ENCODE results near the gene IL17C.

The IL17C gene, protein sequence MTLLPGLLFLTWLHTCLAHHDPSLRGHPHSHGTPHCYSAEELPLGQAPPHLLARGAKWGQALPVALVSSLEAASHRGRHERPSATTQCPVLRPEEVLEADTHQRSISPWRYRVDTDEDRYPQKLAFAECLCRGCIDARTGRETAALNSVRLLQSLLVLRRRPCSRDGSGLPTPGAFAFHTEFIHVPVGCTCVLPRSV

DNA sequence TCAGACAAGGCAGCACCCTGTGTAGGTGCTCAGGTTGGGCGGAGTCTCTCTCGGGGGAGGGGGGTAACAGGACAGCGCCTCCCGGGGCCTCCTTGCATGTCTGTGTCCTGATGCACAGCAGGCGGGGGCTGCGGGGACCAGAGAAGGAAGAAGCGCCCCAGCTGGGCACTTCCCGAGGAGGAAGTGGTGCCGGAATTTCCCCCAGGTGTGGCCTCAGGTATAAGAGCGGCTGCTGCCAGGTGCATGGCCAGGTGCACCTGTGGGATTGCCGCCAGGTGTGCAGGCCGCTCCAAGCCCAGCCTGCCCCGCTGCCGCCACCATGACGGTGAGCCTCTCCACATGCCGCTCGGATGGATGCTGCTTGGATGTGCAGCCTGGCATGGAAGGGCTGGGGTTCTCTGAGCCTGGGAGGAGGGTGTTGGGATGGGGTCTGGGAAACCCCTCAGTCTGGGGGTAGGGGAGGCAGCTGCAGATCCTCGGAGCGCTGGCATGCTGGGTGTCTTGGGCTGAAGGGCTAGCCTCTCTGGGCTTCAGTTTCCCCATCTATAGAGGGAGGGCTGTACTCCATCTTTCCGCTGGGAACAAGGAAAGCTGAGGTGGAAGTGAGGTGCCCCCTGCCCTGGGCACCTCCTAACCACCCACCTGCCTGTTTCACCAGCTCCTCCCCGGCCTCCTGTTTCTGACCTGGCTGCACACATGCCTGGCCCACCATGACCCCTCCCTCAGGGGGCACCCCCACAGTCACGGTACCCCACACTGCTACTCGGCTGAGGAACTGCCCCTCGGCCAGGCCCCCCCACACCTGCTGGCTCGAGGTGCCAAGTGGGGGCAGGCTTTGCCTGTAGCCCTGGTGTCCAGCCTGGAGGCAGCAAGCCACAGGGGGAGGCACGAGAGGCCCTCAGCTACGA lies at the start of gene IL17C:
Gene IL17C (plus strand): TSS at position 250 of the 908 bp plus-strand sequence. CDS start 70 bp downstream, at position 320.
- in situ Hi-C loops (cut with HindIII; ENCODE audit: low pct_unique_long_range_greater_than_20kb, low sequenced_read_pairs) = no loop called here
- no peak for TF ChIP-seq JUND (IDR thresholded peaks at IDR 0.05; ENCODE audit: low read depth)
- peak; percentile 54 to 63 for DNase-seq (ENCODE audit: low read depth in 1 of 2, low spot score in 1 of 2)

DNA sequence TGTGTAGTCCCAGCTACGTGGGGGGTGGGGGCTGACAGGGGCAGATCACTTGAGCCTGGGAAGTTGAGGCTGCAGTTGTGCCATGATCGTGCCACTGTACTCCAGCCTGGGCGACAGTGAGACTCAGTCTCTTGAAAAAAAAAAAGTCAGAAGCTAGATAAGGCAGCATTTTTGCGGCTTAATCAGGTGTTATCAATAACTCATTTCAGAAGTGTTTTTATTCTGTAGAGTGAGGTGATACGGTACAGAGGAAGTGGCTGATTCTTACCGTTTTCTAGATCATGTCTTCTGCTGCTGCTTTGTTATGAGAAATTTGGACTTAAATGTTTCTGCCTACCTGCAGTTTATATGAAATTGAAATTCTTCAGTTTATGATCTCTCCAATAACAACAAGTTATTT lies 49.6 kb upstream of the IL17C start:
- in situ Hi-C loops (cut with HindIII; ENCODE audit: low pct_unique_long_range_greater_than_20kb, low sequenced_read_pairs) = no loop called here
- DNase-seq (ENCODE audit: low read depth in 1 of 2, low spot score in 1 of 2) = no peak
- no peak for TF ChIP-seq JUND (IDR thresholded peaks at IDR 0.05; ENCODE audit: low read depth)

DNA sequence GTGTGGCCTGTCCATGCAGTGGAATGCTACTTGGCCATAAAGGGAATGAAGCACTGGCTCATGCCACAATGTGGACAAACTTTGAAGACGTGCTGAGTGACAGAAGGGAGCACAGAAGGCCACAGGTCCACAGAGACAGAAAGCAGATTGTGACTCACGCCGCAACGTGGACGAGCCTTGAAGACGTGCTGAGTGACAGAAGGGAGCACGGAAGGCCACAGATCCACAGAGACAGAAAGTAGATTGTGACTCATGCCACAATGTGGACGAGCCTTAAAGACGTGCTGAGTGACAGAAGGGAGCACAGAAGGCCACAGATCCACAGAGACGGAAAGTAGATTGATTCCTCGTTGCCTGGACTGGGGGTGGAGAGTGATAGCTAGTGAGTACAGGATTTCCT lies 48.9 kb upstream of the IL17C start:
- TF ChIP-seq JUND (IDR thresholded peaks at IDR 0.05; ENCODE audit: low read depth) = no peak
- no peak for DNase-seq (ENCODE audit: low read depth in 1 of 2, low spot score in 1 of 2)
- in situ Hi-C loops (cut with HindIII; ENCODE audit: low pct_unique_long_range_greater_than_20kb, low sequenced_read_pairs) = no loop called here

DNA sequence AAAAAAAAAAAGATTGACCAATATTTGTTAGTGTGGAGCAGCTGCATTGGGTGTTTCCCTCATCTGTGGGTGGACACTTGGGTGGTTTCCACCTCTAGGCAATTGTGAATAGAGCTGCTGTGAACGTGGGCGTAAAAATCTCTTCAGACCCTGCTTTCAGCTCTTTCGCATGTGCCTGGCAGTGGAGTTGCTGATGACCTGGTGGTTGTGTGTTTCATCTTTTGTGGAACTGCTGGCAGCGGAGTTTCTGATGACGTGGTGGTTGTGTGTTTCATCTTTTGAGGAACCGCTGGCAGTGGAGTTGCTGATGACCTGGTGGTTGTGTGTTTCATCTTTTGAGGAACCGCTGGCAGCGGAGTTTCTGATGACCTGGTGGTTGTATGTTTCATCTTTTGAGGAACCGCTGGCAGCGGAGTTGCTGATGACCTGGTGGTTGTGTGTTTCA lies 46.8 kb upstream of the IL17C start:
- no peak for DNase-seq (ENCODE audit: low read depth in 1 of 2, low spot score in 1 of 2)
- in situ Hi-C loops (cut with HindIII; ENCODE audit: low pct_unique_long_range_greater_than_20kb, low sequenced_read_pairs) = no loop called here
- no peak for TF ChIP-seq JUND (IDR thresholded peaks at IDR 0.05; ENCODE audit: low read depth)

DNA sequence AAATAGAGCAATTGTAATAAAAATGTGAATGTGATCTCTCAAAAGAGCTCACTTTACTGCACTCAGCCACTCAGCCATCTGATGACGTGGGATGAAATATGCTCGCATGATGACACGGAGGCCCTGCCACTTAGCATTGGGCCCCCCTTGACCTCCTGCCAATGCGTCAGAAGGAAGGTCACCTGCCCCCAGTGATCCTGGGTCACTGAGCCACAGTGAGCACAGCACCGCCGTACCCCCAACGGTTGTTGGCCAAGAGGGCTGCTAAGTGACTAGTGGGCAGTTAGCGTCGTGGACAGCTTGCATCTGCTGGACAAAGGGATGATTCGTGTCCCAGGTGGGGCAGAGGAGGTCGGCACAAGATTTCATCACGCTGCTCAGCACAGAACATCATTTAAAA lies 45.3 kb upstream of the IL17C start:
- TF ChIP-seq JUND (IDR thresholded peaks at IDR 0.05; ENCODE audit: low read depth) = no peak
- in situ Hi-C loops (cut with HindIII; ENCODE audit: low pct_unique_long_range_greater_than_20kb, low sequenced_read_pairs) = no loop called here

DNA sequence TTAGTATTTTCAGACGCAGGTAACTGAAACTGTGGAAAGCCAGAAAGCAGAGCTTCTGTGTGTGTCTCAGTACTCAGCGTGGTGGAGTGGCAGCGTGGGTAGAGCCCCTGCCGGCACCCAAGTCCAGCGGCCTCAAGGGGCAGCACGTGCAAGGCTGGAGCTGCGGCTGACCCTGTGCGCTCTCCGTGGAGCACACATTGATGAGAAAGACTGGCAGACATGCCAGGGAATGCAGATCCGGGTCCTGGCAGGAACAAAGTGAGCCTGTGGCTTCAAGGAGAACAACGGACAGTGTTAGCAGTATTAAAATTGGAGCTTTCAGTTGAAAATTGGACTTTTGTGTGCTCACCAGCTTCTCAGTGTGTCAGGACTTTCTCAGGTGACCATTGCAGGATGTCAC lies 44.9 kb upstream of the IL17C start:
- TF ChIP-seq JUND (IDR thresholded peaks at IDR 0.05; ENCODE audit: low read depth) = no peak
- in situ Hi-C loops (cut with HindIII; ENCODE audit: low pct_unique_long_range_greater_than_20kb, low sequenced_read_pairs) = no loop called here
- no peak for DNase-seq (ENCODE audit: low read depth in 1 of 2, low spot score in 1 of 2)

More for the DNA sequence above, 45.3 kb upstream of the IL17C start:
- DNase-seq (ENCODE audit: low read depth in 1 of 2, low spot score in 1 of 2) = no peak

DNA sequence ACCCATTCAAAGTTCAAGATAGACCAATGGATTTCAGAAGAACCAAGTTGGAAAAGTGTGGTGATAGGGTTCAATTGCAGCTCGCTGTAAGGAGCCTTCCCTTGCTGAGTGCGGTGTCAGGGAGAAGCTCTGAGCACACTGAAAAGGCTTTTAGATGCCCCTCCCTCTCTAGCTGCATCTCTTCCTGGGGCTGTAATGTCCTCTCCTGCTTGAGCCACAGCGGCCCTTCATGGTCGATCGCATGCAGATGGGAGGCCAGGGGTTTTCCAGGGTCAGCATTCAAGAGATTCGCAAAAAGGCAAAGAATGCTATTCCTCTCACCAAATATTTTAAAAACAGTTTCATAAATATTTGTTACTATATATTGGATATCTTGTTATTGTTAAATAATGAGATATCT lies 44.5 kb upstream of the IL17C start:
- DNase-seq (ENCODE audit: low read depth in 1 of 2, low spot score in 1 of 2) = no peak
- no peak for TF ChIP-seq JUND (IDR thresholded peaks at IDR 0.05; ENCODE audit: low read depth)
- in situ Hi-C loops (cut with HindIII; ENCODE audit: low pct_unique_long_range_greater_than_20kb, low sequenced_read_pairs) = no loop called here

DNA sequence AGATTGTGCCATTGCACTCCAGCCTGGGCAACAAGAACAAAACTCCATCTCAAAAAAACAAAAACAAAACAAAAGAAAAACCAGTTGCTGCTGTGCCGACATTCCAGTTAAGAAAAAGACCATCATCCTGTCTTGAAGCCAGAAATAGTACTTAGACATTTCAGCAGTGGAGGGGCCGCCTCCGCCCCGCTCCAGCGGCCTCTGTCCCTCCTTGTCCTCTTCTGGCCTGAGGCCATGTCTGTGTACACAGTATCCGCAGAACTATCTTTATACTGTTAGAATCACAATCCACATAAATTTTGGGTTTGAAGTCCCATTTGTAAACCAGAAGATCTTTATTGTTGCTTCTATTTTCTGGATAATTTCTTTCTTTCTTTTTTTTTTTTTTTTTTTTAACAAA lies 43.3 kb upstream of the IL17C start:
- DNase-seq (ENCODE audit: low read depth in 1 of 2, low spot score in 1 of 2) = no peak
- in situ Hi-C loops (cut with HindIII; ENCODE audit: low pct_unique_long_range_greater_than_20kb, low sequenced_read_pairs) = no loop called here
- TF ChIP-seq JUND (IDR thresholded peaks at IDR 0.05; ENCODE audit: low read depth) = no peak

DNA sequence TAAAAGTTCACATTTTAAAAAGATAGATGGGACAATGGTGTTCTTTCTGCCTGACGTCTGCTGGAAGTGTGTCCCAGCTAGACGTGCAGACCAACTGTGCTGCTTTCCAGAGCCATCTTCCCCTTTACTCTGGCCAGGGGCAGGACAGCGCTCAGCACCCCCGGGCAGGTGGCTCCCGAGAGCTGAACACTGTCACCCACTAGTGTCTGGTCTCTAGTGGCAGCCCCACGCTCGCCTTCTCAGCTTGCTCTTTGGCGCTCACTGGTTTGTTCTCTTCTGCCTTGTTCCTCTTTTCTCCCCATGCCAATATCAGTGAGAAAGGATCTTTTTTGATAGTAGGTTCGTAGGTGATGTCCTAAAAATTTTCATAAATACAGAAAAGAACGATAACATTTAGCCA lies 42.5 kb upstream of the IL17C start:
- no peak for DNase-seq (ENCODE audit: low read depth in 1 of 2, low spot score in 1 of 2)
- TF ChIP-seq JUND (IDR thresholded peaks at IDR 0.05; ENCODE audit: low read depth) = no peak
- in situ Hi-C loops (cut with HindIII; ENCODE audit: low pct_unique_long_range_greater_than_20kb, low sequenced_read_pairs) = no loop called here

DNA sequence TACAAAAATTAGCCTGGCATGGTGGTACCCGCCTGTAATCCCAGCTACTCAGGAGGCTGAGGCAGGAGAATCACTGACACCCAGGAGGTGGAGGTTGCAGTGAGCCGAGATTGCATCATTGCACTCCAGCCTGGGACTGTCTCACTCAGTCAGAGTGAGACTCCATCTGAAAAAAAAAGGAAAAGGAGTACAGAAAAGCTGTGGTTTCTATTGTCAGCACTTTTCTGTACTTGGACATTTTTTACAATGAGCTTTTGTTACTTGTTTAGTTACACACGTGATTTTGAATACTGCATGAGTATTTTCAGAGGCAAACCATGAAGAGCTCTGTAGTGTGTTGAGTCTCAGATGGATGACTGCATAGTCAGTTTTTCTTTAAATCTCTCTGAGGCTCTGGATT lies 41.9 kb upstream of the IL17C start:
- no peak for DNase-seq (ENCODE audit: low read depth in 1 of 2, low spot score in 1 of 2)
- in situ Hi-C loops (cut with HindIII; ENCODE audit: low pct_unique_long_range_greater_than_20kb, low sequenced_read_pairs) = no loop called here

DNA sequence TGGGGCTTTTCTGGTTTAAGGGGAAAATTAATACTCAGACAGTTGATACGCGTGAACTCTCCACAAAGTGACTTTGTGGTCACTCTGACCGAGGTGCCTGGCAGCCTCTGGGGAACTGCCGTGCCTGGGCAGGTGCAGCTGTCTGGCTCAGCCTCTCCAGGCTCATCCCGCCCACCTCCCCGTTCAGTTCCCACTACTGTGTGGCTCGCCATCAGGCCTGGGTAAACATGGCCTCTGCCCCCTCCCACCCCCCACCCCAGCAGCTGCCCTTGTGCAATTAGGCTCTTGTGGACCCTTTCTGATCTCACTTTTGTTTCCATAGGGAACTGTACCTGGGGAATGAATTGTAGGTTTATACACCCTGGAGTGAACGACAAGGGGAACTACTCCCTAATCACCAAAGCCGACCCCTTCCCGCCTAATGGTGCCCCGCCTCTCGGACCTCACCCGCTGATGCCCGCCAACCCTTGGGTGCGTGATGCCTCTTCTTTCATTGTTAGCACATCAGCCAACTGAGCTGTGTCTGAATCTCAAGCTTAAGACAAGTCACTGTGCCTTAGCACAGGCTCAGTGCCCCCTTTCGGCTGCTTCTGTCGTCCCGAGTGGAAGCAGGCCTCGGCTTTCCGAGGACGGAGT lies 40.4 kb upstream of the IL17C start:
- DNase-seq (ENCODE audit: low read depth in 1 of 2, low spot score in 1 of 2) = no peak
- TF ChIP-seq JUND (IDR thresholded peaks at IDR 0.05; ENCODE audit: low read depth) = no peak
- in situ Hi-C loops (cut with HindIII; ENCODE audit: low pct_unique_long_range_greater_than_20kb, low sequenced_read_pairs) = no loop called here

More for the DNA sequence above, 41.9 kb upstream of the IL17C start:
- no peak for TF ChIP-seq JUND (IDR thresholded peaks at IDR 0.05; ENCODE audit: low read depth)

DNA sequence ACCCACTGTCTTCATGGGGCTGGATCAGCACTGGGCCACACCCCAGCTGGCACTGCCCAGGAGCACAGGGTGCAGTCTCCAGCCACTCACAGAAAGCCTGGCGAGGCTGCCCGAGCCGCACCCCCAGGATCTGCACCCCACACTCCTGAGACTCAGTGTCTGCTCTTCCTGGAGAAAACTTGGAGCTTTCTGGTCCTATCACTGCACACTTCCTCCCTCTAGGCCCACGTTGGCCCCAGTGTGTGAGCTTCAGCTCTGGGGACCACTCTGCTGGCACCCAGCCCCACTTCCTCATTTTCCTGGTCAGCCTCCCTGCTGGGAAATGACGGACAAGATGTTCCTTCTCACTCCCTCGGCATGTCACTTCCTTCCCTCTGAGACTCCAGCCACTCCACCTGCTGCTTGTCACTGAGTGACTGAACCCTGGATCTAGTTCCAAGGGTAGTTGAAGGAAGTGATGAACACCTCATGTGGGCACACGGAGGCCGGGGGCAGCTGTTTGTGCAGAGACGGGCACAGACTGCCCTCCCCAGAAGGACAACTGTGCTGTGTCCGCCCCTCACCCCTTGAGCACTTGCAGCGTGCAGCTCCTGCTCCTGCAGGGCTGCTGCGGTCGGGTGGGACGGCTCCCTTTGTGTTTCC lies 39.2 kb upstream of the IL17C start:
- TF ChIP-seq JUND (IDR thresholded peaks at IDR 0.05; ENCODE audit: low read depth) = no peak
- in situ Hi-C loops (cut with HindIII; ENCODE audit: low pct_unique_long_range_greater_than_20kb, low sequenced_read_pairs) = no loop called here
- DNase-seq (ENCODE audit: low read depth in 1 of 2, low spot score in 1 of 2) = no peak

Data from T47D (cell line).